Lung (tissue), 12 donors: Measurements from ENCODE around the gene SCAF1. TPM values are rescaled to one million over a fixed set of nuclear protein-coding genes. Genes with fewer than 3 reads are reported as not detected.

Experiments used
- ATAC-seq: fragments of 200-7000 bp; cut with Tn5 transposase; one replicate; pipeline ENCODE4 v1.9.1; 2020; ENCODE audit warnings: moderate number of reproducible peaks; ENCODE audit not compliant: insufficient read depth, low FRiP score
- DNase-seq, 3 donors: peaks; one replicate each; pipeline ENCODE4 v3.0.0-alpha.2; 2013 to 2017
- H3K27ac ChIP-seq, 2 donors: one replicate each; pipeline ENCODE4 v1.5.1; 2013; ENCODE audit warnings: mild to moderate bottlenecking in 2 of 2, moderate library complexity in 2 of 2, control low read depth in 1 of 2, inconsistent platforms in 1 of 2, low read depth in 1 of 2, low read length in 1 of 2
- H3K27me3 ChIP-seq, 3 donors: one replicate each; pipeline ENCODE4 v1.5.1; 2013; ENCODE audit warnings: low read length in 2 of 3; ENCODE audit not compliant: control insufficient read depth in 3 of 3, insufficient read depth in 3 of 3
- H3K36me3 ChIP-seq, 4 donors: one replicate each; pipeline ENCODE4 v1.5.1; 2013; ENCODE audit warnings: low read length in 4 of 4, mild to moderate bottlenecking in 1 of 4, moderate library complexity in 1 of 4; ENCODE audit not compliant: control insufficient read depth in 4 of 4, insufficient read depth in 4 of 4
- H3K4me1 ChIP-seq, 5 donors: one replicate each; pipeline ENCODE4 v1.5.1; 2013; ENCODE audit warnings: low read length in 5 of 5, mild to moderate bottlenecking in 2 of 5, moderate library complexity in 1 of 5; ENCODE audit not compliant: control insufficient read depth in 5 of 5, insufficient read depth in 5 of 5
- H3K4me3 ChIP-seq: one replicate; pipeline ENCODE4 v1.5.1; 2013; ENCODE audit warnings: mild to moderate bottlenecking, control low read depth, moderate library complexity
- H3K9ac ChIP-seq, 2 donors: one replicate each; pipeline ENCODE4 v1.5.1; 2013; ENCODE audit warnings: low read length in 2 of 2, control low read depth in 1 of 2; ENCODE audit not compliant: insufficient read depth in 1 of 2
- H3K9me3 ChIP-seq, 4 donors: one replicate each; pipeline ENCODE4 v1.5.1; 2013; ENCODE audit warnings: low read length in 3 of 4, mild to moderate bottlenecking in 1 of 4, moderate library complexity in 1 of 4; ENCODE audit not compliant: control insufficient read depth in 4 of 4, insufficient read depth in 3 of 4
- CTCF ChIP-seq: IDR thresholded peaks from 2 replicates; pipeline ENCODE4 v1.5.1; 2012; ENCODE audit warnings: mild to moderate bottlenecking; ENCODE audit errors: control extremely low read depth, extremely low read depth
- WGBS, 2 donors: extraction: QIAGEN DNeasy Blood & Tissue Kit; methylation state at CpG; one replicate each; pipeline ENCODE4 v1.1.7; 2013; 5-methylcytosine and 5-hydroxymethylcytosine counted together
- polyA plus RNA-seq, 2 donors: library from polyadenylated mRNA; stranded (reverse); fragments of 200-250 nt; gene quantifications; one replicate each; pipeline ENCODE4 v1.2.1, GENCODE V29; 2013
- total RNA-seq, 2 donors: library from RNA; depleted of rRNA in 1 of 2; stranded (reverse); fragments of >200 nt in 1 of 2; gene quantifications; one replicate each; pipeline ENCODE4 v1.2.1, GENCODE V29; 2014 to 2021
- donor health status: control.
- donor health status: control.
- donor health status: Bipolar disorder and iron deficiency.
- donor health status: healthy.
- donor health status: DM: yes; HTN: yes; CAD: no.

Gene SCAF1
- total and polyA plus RNA-seq, 4 donors = 22.5 to 80.2 (median 25.5) TPM

- no peak for TF ChIP-seq CTCF
- Histone ChIP-seq H3K36me3 (peaks cover 11 to 84% (median 47%) of the 10 kb centered on the region in 4 donors), H3K27me3 (no peaks in the 10 kb centered on the region), H3K9me3 (no peaks in the 10 kb centered on the region), H3K9ac (no peak overlapping the region), H3K27ac (no peak overlapping the region), H3K4me1 (peaks cover 0 to 2% (median 0%) of the 10 kb centered on the region in 5 donors), H3K4me3 (no peak overlapping the region)
- 92 to 93% methylated on average over 11 to 12 of the region's 12 CpGs for WGBS, 2 donors
- no peak for DNase-seq
- ATAC-seq = no peak
These were observed 16.8 kb downstream of the SCAF1 start for GRCh38 chr19:49658566-49659442.

GRCh38 chr19:49660338-49660961, 18.4 kb downstream of the SCAF1 start:
- WGBS, 2 donors = 89 to 91% methylated on average over 15 of the region's 15 CpGs
- DNase-seq = peak in 1 of 3 donors; percentile 9
- Histone ChIP-seq H3K4me3 (no peak overlapping the region), H3K9ac (no peak overlapping the region), H3K9me3 (no peaks in the 10 kb centered on the region), H3K36me3 (peaks cover 11 to 70% (median 40%) of the 10 kb centered on the region in 4 donors), H3K27ac (no peak overlapping the region), H3K4me1 (peaks cover 0 to 6% (median 0%) of the 10 kb centered on the region in 5 donors), H3K27me3 (no peaks in the 10 kb centered on the region)
- TF ChIP-seq CTCF = no peak
- no peak for ATAC-seq

- Histone ChIP-seq H3K4me3 (no peak overlapping the region), H3K4me1 (peaks cover 0 to 15% (median 8%) of the 10 kb centered on the region in 5 donors), H3K36me3 (peaks cover 11 to 57% (median 29%) of the 10 kb centered on the region in 4 donors), H3K27me3 (no peaks in the 10 kb centered on the region), H3K9ac (no peak overlapping the region), H3K27ac (no peak overlapping the region), H3K9me3 (no peaks in the 10 kb centered on the region)
- no peak for TF ChIP-seq CTCF
- DNase-seq (no peak), ATAC-seq (no peak)
- 93 to 96% methylated on average over 13 to 16 of the region's 16 CpGs for WGBS, 2 donors
These were observed 20.0 kb downstream of the SCAF1 start for GRCh38 chr19:49662011-49662410.
